ENCODE results near the gene FDPS.

Gene FDPS

DNA sequence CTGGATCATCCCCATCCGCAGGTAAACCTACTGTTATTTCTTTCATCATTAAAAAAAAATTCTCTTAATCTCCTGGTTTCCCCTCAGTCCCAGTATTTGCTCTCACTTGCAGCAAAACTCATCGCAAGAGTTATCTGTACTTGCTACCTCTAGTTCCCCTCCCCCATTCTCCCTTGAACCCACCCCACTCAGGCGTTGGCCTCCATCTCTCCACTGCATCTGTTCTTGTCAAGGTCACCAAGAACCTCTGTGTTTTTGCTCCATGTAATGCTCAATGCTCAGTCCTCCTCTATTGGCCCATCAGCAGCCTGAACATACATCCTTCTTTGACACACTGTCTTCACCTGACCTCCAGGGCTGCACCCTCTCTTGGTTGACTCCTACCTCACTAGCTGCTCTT is 12.0 kb upstream of the FDPS start:
- DNase-seq (ENCODE audit: low spot score) = no peak
- no peak overlapping the region for H3K4me3 ChIP-seq
- H3K27ac ChIP-seq = no peak overlapping the region
- TF ChIP-seq, protein P1, sequence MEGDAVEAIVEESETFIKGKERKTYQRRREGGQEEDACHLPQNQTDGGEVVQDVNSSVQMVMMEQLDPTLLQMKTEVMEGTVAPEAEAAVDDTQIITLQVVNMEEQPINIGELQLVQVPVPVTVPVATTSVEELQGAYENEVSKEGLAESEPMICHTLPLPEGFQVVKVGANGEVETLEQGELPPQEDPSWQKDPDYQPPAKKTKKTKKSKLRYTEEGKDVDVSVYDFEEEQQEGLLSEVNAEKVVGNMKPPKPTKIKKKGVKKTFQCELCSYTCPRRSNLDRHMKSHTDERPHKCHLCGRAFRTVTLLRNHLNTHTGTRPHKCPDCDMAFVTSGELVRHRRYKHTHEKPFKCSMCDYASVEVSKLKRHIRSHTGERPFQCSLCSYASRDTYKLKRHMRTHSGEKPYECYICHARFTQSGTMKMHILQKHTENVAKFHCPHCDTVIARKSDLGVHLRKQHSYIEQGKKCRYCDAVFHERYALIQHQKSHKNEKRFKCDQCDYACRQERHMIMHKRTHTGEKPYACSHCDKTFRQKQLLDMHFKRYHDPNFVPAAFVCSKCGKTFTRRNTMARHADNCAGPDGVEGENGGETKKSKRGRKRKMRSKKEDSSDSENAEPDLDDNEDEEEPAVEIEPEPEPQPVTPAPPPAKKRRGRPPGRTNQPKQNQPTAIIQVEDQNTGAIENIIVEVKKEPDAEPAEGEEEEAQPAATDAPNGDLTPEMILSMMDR (IDR thresholded peaks at IDR 0.05) = no peak

DNA sequence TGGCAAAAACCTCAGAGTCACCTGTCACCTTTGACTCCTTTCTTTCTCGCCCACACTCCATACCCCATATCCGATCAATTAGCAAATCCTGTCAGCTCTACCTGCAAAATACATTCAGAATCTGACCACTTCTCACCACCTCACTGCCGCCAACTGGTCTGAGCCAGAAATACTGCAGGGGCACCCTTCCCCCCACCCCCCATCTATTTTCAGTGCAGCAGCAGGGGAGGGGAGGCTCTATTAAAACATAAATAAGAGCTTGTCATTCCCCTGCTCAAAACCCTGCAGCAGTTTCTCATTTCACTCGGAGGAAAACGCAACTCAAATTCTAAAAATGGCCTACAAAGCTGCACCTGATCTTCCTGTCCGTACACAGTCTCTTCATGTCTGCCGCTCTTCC is 11.3 kb upstream of the FDPS start:
- no peak for DNase-seq (ENCODE audit: low spot score)
- TF ChIP-seq, protein P1 (IDR thresholded peaks at IDR 0.05) = no peak
- Histone ChIP-seq H3K27ac (no peak overlapping the region), H3K4me3 (no peak overlapping the region)

DNA sequence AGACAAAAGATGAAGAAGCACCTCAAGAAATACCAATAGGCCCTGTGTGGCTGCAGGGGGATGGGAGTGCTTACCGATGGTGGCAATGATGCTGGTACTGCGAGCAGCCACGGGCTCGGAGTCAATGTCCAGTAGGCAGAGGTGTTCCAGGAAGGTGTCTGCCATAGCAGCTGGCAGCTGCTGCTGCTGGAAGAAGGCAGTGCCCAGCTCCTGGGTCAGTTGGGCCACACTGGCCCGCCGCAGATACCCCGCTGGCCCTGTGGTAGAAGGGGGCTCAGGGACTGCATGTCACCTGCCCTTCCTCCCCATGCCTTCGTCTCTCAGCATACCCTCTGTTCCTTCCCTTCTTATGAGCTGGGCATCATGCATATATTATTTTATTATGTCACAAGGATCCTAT is 8.6 kb upstream of the FDPS start:
- no peak for DNase-seq (ENCODE audit: low spot score)
- TF ChIP-seq, protein P1 (IDR thresholded peaks at IDR 0.05) = no peak
- no peak overlapping the region for H3K27ac ChIP-seq
- no peak overlapping the region for H3K4me3 ChIP-seq

DNA sequence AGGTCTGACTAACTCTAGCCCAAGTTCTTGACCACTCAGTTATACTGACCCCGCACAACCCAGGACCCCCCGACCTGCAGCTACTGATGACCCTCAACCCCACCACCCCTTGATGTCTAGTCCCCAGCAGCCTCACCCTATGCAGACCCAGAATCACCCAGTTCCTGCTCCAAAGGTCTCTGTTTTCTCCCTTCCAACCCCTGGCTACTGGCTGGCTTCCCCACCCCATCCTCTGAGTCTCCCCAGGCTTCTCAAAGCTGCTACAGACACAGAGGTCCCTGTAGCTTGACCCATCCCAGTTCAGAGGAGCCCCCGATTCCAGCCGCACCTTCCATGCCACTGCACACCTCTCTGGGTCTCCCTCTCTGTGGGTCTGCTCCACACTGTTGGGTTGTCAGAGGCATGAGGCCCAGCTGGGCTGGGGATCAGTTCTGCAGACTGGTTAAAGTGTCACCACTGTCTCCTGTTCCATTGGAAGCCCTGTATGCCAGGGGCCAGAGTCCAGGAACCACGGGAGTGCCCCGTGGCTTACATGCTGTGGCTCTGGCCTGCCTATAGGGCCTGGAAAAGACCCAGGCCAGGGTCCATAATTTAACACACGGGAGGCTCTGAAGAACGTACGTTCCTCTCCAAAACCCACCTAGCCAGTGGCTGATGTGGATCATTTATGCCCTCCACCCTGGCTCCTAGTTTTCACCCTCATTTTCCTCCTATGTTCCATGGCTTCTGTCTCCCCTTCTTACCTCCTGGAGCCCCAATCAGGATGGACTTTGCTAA is 7.9 kb upstream of the FDPS start:
- Histone ChIP-seq H3K4me3 (no peak overlapping the region), H3K27ac (no peak overlapping the region)
- TF ChIP-seq, protein P1 (IDR thresholded peaks at IDR 0.05) = no peak
- no peak for DNase-seq (ENCODE audit: low spot score)

DNA sequence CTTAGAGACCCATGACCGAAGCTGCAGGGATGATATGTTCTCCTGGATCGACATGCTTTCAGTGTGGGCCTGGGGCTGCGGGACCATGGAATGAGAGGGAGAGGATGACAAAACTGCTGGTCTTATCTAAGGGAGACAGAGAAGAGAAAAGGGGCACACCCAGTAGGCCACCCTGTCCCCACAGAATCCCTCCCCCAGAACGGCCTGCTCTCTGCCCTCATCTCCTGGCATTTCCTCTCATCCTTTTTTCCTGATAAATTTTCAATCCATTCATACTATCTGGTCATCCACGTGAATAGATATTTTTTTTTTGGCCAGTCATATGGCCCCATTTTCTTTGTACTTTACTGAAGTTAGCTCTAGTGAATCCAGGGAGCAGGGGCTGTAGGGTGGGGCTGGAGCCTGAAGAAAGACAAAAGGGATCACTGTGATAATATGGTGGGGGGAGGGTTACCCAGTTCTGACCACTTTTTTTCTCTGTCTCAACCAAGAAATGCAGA is 7.3 kb upstream of the FDPS start, which contains the start of gene PKLR:
Gene PKLR, minus strand, starts transcription at position 97 of the 500 bp plus-strand sequence. Its CDS starts 43 bp downstream, at position 54.
- Histone ChIP-seq H3K4me3 (no peak within 1 kb of the TSS), H3K27ac (no peak within 1 kb of the TSS)
- TF ChIP-seq, protein P1 (IDR thresholded peaks at IDR 0.05) = no peak
- DNase-seq (ENCODE audit: low spot score) = no peak

DNA sequence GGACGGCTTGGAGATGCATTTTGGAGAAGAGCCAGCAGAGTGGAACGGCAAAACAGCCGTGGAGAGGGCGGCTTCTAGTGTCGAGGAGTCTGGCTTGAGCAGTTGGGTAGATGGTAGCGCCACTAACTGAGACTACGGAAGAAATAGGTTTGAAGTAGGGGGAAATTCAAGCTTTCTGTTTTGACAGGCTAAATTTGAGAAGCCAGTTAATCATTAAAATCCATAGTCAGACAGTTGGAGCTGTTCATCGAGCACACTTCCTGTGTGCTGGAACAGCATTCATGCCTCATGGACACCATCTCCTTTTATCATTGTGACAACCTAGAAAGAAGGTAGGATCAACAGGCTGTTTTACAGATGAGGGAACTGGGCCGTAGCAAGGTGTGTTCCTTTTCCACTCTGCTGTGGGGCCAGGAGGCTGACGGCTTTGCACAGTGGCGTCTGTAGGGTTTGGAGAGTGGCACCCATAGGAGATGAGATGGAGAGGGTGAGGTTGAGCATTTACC is 4.1 kb upstream of the FDPS start:
- no peak for DNase-seq (ENCODE audit: low spot score)
- Histone ChIP-seq H3K27ac (no peak overlapping the region), H3K4me3 (no peak overlapping the region)
- TF ChIP-seq, protein P1 (IDR thresholded peaks at IDR 0.05) = no peak

Data from coronary artery (tissue), 2 donors.